Amniotic epithelial cell (primary cell): ENCODE results near the gene PABPN1L.

ENCODE experiments used
- DNase-seq: peaks from one replicate; pipeline ENCODE4 v3.0.0-alpha.2; 2010; ENCODE audit warnings: low read depth

PABPN1L gene

DNA sequence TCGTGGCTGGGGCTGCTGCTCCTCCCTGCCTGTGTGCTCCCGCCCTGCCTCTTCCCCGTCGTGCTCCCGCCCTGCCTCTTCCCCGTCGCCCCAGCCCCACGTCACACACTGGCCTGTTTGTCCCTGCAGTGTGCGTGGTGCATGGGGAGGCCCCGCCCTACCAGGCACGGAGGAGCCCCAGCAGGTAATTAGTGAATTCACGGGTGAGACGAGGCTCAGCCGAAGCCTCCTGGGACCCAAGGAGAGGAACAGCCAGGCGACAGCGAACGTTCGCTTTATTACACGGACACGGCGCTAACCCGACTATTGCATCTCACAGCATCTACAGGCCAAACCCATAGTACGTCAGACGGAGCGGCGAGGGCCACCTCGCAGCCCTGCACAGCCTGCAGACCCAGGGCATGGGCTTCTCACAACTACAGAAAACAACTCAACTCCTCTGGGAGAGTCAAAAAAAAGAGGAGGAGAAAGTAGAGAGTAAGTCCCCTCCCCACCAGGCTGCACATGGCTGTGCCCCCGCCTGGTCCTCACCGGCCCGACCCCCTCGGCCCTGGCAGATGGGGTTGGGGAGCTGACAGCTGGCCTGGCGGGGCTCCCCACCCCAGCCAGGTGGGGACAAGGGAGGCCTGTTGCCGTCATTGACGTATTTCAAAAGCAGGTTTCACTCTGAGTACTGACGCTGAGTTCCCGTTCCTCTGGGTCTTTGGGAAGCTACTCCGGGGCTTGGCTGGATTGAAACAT lies 4.3 kb upstream of the PABPN1L start:
- DNase-seq: no peak

DNA sequence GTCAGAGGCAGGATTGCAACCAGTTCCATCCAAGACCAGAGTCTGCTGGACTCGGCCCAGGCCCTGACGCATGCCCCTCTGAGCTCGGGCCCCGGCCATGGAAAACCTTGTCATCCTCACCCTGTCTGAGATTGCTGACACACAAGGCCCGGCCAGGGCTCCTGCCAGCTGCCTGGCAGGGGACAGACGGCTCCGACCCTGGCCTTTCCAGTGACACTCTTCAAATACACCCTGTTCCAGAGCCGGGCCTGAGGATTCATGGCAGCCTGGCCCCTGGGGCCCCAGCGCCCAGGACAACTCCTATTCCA lies 3.2 kb upstream of the PABPN1L start:
- no peak for DNase-seq

DNA sequence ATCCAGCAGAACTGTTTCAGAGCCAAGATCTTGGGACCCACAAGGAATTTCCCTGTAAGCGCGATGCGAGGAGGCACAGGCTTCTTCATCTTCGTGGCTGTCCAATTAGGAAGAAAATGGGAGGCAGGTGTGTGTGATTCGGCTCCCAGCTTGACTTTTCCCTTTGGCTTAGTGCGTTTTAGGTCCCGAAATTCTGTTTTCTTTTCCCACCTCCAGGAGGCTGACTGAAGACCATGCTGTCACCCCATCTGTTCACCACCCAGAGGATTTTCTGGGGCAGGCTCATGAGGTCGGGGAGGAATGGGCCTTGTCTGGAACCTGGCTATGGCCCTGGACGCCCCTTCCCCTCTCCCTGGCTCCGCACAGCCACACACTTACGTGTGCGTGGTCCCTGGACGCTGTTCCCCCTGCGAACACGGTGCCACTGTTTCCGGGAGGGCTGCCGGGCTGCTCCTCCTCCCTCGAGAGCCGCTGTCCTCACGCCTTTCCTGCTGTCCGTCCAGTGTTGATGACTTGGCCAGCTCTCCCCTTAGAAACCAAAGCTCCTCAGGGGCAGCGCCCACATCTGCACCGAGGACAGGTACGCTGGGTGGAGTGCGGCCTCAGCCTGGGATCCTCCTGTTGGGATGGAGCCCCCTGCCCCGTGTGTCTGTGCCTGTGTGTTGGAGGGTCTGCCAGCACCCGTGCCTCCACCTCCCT lies 2.7 kb upstream of the PABPN1L start:
- DNase-seq: no peak

DNA sequence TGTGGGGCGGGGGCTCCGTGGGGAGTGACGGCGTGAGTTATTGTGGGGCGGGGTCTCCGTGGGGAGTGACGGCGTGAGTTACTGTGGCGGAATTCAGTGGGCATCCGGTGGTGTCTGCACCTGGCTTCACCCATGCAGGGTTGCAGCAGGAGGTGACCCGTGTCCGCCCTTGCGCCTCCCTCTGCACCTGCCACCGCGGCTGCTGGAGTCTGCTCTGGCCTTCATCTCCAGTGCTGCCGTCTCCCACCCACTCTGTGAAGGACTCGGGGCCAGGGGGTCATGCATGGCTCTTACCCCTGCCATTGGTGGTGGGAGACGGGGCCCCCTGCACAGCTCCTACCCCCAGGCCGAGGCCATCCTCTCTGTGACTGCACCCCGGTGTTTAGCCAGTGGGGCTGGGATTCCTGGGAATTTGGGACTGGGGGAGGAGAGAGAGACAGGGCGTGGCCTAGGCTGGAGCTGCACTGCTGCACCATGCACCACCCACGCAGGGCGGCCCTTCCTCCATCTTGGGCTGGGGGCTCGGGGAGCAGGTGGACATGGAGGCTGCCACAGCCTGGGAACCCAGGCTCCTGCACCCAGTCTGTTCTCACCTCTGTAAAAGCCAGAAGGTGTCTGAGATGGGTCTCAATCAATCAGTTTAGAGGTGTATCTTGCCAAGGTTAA lies 1.3 kb upstream of the PABPN1L start:
- no peak for DNase-seq

DNA sequence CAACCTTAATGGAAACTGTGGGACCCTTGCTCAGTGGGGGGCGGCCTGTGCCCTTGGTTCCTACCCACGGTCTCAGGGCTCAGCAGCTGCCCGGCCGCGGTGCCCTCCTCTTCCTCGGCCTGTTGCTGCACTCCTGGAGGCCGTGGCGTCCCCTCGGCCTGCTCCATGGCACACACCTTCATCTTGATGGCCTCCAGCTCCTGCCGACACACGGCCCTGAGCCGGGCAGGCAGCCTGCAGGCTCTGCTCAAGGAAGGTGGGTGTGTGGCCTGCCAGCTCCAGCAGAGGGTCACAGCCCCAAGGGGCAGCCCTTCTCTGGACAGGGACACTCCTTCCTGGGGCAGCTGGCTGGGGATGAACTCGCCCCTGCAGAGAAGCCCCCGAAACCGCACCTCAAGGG lies 718 bp downstream of the PABPN1L start:
- DNase-seq: no peak

DNA sequence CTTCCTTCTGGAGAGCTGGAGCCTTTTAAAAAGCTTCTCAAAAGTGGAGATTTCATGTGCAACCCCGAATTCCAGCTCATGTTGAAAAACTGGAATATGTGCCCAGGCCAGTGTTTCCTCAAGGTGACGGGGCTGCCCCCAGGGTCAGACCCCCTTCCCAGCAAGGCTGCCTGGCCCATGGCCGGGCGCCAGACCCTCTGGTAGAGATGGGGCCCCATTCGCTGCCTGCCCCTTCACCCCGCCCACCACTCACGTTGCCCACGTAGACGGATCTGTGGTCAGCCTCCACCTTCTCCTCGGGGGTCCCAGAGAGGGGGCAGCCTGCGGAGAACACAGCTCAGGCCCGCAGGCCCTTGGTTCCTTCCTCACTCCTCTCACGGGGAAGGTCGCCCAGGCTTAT lies 1.1 kb downstream of the PABPN1L start:
- no peak for DNase-seq

DNA sequence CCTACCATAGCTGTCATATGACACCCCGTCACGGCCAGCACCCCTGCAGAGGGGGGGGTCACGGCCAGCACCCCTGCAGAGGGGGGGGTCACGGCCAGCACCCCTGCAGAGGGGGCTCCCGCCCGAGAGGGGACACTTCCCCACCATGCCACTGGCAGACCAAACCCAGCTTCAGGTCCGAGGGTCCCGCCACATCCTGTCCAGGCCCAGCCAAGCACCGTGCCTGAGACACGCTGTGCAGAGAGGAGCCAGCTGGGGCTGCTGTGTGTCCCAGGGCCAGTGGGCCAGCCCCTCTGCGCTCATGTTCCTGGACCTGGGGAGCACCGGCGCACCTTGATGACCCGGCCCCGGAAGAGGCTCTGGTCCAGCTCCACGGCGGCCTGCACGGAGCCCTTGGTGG lies 1.9 kb downstream of the PABPN1L start:
- DNase-seq: no peak

DNA sequence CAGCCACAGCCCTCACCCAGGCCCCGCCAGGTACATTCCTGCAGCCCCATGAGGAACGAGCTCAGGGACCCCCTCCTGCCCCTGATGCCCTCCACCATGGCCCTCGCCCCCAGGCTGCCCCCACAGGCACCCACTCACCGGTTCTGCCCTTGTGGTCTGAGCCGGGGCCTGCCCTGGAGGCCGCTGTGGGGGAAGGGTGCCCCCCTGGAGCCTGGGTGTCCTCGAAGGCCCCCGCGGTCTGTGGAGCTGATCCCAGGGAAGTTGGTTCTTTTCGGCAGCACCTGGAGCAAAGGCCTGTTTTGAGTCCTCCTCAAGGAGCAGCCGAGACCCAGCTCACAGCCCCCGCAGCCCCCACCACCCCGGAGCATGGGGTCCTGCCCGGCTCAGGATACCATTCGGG lies 2.4 kb downstream of the PABPN1L start:
- no peak for DNase-seq

DNA sequence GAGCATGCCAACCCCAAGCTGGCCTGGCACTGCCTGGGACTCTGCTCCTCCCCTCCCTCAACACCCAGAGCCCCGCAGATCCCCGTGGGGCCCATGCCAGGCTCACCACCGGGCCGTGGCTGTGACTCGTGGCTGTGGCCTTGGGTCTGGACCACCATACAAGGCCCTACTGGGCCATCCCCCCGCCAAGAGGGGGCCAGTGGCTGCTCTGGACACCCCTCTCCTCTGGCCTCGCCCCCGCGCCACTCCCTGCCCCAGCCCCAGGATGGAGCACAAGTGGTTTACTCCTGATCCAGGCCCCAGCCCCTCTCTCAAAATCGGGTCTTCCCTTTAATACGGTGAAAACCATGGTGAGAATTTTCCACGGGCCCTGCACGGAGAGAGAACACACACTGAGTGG lies 3.0 kb downstream of the PABPN1L start:
- DNase-seq: no peak

DNA sequence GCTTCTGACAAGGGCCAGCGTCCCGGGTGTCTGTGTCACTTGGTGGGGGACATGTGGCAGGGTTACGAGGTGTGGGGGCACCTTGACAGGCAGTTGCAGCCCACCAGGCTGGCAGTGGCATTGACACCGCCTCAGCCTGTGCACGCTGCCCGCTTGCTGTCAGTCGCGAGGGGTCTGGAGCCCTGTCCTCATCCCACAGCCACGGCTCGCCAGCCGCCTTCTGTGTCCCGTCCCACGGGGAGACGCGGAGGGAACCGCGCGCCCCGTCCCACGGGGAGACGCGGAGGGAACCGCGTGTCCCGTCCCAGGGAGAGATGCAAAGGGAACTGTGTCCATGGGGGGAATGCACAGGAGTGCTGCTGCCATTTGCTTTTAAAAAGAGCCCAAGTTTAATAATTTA lies 3.5 kb downstream of the PABPN1L start:
- DNase-seq: no peak

DNA sequence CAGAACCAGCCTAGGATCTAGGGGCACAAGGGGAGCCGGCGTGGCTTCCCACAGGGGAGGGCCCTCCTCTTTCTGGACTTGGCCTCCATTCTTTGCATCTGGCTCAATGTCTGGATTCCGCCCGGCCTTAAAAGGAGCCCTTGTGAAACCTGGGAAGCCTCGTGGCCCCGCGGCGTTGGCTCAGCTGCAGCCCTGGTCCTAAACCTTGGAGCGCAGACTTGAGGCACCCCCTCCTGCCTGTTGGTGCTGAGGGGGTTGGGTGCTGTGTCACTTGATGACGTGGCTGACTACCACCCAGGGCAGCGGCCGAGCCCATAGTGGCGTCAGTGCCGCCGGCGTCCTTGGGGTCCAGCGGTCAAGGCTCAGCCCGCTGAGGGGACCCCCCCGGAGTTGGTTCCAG lies 5.1 kb downstream of the PABPN1L start:
- DNase-seq: no peak

DNA sequence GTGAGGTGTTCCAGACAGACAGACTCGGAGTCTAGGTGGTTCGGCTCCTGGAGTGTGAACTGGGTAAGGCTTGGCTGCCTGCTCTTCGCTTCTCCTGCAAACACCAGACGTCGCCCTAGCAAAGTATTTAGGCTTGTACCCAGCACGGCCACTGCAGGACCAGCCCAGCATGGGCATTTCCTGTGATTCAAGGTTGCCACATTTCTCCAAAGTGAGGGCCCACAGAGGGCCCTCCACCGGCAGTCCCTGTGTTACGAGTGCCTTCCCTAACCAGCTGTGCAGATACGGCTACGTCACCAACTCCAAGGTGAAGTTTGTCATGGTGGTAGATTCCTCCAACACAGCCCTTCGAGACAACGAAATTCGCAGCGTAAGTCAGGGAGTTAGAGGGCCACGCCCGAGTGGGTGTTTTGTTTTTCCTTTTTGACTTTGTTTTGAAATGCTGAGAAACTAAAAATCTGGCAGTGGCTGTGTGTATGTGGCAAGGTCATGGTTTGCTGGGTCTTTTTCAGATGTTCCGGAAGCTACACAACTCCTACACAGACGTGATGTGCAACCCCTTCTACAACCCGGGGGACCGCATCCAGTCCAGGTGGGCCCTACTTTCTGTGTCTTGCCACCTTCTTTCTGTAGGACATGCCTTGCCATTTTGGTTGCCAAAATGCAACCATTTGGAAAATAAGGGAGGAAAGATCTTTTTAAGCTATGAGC lies 6.9 kb downstream of the PABPN1L start:
- no peak for DNase-seq

DNA sequence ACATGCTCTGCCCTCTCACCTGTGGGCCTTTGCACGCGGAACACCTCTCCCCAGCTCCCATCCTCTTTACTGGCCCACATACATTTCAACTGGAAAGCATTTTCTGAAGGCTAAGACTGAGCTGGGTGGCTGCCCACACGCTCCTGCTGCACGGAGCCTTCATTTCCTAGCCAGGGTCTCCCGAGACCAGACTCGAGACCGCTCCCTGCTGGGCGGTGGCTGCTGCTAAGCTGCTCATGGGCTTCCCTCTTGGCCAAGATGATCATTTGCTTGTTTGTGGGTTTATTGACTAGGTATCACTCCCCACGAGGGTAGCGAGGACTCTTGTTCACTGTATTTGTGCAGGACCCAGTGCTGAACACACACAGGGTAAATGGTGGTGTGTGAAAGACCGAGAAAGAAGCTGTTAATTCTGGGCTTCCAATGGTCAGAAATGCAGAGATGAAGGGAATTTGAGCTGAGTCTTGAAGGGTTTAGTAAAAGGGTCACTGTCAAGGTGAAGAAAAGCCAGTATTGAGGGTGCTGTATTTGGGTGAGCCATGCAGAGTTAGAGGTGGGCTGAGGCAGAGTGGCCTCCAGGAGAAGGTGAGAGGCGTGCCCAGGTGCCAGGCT lies 8.6 kb downstream of the PABPN1L start:
- peak; percentile 77 for DNase-seq

DNA sequence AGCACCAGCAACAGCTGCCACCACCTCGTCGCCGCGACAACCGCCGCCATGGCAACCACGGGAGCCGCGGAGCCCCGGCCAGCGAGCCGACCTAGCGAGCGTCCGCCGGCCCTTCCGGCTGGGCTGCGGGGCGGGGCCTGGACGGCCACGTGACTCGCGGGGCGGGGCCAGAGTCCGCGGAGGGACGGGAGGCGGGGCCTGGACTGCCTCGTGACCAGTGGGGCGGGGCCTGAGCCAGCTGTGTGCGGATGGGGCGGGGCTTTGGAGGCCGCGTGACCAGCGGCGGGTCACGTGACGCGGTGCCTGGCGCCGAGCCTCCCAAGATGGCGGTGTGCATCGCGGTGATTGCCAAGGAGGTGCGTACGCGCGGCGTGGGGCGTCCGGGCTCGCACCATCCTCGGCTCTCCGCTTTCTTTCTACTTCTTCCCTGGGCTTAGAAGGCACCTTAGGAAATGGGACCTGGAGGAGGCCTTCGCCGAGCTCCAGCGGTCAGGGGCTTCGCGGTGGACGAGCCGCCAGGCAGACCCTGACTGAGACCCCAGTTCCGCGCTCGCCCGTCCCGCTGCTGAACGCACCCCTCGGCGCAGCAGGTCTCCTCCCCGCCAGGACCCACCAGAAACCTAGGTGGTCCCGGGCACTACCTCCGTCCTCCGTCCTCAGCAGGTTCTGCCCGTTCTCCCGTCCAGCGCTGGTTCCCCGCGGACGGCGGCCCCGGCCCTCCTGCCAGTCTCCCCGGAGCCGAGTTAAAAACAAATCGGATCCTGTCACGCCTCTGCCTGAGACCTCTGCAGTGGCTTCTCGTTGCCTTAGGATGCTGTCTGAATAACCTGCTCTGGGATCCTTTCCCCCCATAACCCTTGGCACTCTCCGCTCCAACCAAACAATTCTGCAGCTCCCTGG lies 9.4 kb downstream of the PABPN1L start, which contains the start of the genes GALNS and TRAPPC2L:
Gene GALNS (minus strand): TSS at position 120 of the 900 bp plus-strand sequence. CDS start 70 bp downstream, at position 50.
Gene TRAPPC2L (plus strand): TSS at position 300 of the 900 bp plus-strand sequence. CDS start 24 bp downstream, at position 324.
- DNase-seq: peak; percentile 85

DNA sequence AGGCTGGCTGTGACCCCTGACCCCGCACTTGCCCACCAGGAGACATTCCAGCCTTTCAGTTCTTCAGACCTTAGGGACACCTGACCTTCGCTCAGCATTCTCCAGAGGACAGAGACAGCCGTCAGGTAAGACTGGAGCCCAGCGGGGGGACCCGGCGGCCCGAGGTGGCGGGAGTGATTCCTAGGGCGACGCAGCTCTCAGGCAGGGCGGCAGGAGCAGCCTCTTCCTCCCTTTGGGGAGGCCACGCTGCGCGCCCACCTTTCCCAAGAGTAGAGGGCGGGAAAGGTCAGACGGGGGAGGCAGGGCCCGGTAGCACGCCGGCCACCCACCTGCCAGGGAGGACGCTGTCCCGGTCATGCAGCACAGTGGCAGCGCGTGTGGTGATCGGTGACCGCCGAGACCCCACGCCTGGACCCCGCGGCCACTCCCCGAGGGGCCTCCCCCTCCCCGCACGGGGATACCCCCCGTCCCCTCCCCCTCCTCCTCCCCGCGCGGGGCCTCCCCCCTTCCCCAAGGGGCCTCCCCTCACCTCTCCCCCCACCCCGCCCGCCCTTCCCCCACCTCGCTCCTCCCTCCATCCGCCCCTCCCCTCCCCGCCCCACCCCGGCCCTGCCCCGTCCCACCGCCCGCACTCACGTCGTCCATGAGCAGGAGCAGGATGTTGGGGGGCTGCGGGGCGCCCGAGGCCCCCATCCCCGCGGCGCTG lies 10.2 kb downstream of the PABPN1L start:
- DNase-seq: no peak

DNA sequence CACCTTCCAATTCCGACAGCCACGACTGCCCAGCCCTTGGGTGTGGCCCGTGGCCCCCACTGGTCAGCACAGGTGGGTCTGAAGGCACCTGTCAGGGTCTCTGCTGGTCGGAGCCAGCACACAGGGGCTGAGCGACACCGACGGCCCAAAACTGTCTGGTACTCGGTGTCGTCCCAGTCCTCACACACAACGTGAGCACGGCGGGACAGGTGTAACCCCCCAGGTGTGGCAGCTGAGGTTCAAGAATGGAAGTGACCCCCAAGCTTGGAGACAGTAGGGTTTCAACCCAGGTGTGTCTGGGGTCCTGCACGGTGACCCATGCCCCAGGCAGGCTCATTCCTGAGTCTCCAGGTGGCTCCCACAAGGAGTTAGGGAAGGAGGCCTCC lies 10.7 kb downstream of the PABPN1L start:
- DNase-seq: no peak

DNA sequence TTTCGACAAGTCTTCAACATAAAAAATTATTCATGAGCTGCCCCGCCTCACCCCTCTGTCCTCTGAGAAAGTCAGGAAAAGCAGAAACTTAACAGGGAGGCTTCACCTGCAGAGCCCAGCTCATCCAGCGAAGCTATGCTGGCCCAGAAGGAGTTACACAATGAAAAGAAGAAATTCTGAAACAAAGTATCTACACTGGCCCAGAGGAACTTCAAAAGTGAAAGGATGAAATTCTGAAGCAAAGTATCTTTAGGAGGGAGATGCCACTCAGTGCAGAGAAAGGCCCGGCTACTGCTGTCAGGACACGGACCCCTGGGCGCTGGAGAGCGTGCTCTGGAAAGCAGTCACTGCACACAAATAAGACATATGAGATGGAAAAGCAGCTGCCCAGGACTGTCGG lies 11.3 kb downstream of the PABPN1L start:
- no peak for DNase-seq

DNA sequence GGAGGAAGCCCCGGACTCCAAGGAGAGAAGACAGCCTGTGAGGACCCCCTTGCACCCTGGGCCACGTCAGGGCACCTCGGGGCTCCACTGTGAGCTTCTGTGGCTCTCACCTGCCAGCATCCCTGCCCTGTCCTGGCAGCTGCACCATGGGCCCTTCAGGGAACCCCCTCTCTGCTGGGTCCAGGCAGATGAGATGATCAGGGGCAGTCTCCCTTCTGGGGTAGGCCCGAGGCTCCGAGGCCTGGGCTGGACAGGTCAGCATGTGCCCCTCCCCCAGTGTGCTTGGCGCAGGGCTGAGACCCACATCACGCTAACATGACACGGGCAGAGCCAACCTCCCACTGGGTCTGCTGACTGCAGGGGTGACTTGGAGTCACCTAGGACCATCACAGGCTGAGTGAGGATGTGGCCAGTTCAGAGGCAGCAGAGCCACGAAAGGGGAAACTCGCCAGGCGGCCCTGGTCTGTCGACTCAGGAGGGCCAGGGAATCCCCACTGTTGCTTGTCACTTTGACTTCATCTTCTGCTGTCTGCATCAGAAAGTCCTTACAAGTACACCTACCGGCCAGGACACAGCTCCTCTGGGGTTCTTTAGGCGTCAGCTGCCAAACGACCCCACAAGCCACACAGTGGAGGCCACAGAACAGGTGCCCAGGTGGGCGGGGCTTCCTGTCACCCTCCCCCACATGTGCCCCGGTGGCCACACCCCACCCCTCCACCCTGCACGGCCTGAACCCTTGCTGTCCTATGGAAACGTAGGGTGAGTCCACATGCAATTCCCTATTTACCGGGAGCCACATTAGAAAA lies 12.0 kb downstream of the PABPN1L start:
- DNase-seq: no peak

DNA sequence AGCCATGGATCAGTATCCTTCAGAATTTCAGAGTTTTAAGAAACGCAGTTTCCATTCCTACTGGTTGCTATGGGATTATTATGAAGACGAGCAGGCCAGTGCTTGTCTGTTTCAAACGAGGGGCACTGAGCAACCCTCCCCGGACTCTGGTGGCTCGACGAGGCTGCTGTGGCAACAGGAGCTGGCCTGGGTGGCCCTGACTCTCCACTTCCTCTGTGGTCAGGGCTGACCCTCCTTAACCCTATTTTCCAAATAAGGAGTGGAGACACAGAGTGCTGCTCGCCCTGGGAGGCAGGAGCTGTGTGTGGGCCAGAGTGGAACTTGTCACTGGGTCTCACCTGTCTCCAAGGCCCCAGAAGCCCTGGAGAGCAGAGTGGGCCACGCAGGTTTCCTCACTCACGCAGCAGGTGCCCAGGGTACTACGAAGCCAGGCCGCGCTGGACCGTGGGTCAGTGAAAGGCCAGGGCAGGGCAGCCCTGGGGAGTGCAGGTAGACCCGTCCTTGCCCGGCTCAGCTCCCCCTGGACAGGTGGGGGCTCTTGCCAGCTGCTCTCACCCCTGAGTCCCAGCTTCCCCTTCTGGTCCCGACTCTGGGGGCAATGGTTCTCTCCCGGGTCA lies 13.0 kb downstream of the PABPN1L start:
- no peak for DNase-seq
